Fibroblast of skin of abdomen (primary cell): Measurements from ENCODE around the gene RASL10B. TPM values are rescaled to one million over a fixed set of nuclear protein-coding genes. Genes with fewer than 3 reads are reported as not detected.
"Not testable (repeated sequence)": the region's sequence is repeated elsewhere in the genome, so short reads cannot be mapped to it uniquely, and the experiment has no call there.

Experiments
- DNase-seq: peaks from one replicate; pipeline ENCODE4 v3.0.0-alpha.2; 2013
- polyA plus RNA-seq, 2 experiments: library from polyadenylated mRNA; unstranded; fragments of 120-200 nt; gene quantifications; one replicate each; pipeline ENCODE4 v1.2.1, GENCODE V29; 2013; ENCODE audit not compliant: insufficient read length in 2 of 2

RASL10B gene
- polyA plus RNA-seq (2013, experiment 1 of 2; ENCODE audit: insufficient read length) = 7.9 TPM
- 7.6 TPM for polyA plus RNA-seq (2013, experiment 2 of 2; ENCODE audit: insufficient read length)

DNA sequence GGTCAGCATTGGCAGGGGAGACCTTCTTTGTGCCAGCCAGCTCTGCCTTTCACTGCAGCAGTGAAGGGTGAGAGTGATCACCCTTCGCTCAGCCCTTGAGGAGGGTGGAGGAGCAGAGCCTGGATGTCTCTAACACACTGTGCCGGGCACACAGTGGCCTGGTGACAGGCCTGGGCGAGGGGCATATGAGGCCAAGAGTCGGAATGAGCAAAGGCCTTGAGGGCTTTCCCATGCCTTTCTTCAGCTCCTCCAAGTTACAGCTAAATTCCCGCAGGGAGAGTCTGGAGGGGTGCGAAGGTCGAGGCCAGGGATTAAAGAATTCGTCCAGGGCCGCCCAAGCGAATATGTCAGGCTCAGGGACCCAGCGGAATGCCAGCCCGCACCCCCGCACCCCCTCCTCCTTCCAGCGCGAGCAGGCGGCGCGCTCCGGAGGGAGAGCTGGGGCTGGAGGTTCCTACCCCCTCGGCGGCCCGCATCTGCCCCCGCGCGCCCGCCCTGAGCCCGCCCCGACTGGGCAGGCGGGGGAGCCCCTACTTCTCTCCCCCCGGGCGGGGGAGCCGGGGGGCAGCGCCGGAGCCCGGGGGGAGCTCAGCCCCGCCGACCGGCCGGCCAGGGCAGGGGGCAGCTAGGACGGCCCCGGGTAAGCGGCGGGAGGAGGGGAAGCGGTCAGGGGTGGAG lies at the start of gene RASL10B:
TSS of gene RASL10B (plus strand) at position 401 of the 678 bp plus-strand sequence. CDS start 3,546 bp downstream, outside the sequence.
- DNase-seq = peak; percentile 37

DNA sequence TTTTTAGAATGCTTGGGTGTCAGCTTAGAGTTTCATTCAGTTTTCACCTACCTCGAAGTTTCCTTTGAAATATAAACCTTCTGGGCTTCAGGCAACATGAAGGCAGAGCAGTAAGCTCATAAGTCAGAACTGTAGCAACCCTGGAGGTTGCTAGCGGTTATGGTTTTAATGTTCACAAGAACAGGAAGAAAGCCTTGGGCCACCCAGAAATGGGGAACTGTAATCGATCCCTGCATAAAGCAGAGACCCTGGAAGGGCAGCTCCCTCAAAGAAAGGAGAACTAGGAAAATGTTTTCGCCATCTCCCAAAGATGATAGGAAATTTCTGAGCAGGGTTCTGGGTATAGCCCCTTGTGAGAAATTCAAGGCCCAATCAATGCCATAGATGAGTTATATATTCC lies 47.8 kb upstream of the RASL10B start:
- DNase-seq = no peak

- DNase-seq = peak; percentile 74
These were observed 47.2 kb upstream of the RASL10B start for GRCh38 chr17:35684055-35684802.

DNA sequence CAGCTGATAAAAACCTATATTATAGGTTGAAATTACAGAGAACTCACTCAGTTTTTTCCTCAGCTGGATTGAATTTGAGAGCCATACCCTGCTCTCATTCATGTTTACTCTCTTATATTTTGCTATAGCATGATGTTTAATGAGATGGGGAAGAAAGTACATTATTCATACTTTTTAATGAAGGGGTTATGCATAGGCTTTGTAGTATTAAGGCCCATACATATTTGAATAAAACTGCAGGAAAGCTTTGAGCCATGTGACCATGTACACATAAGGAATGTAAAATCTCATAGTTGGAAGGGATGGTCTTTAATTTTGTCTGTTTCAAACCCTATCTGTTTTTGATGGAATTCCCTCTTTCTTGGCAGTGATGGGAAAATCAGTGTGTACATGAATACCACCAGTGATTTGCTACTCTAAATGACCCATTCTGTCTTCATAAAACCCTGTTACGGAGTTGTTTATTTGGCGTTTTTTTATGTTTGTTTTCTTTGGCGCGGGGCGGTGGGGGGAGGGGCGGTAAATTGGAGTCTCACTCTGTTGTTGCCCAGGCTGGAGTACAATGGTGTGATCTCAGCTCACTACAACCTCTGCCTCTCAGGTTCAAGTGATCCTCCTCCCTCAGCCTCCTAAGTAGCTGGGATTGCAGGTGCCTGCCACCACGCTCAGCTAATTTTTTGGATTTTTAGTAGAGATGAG lies 38.8 kb upstream of the RASL10B start:
- no peak for DNase-seq

- no peak for DNase-seq
These were observed 37.8 kb upstream of the RASL10B start for GRCh38 chr17:35693662-35694061.

- no peak for DNase-seq
These were observed 36.5 kb upstream of the RASL10B start for GRCh38 chr17:35694906-35695305.

DNA sequence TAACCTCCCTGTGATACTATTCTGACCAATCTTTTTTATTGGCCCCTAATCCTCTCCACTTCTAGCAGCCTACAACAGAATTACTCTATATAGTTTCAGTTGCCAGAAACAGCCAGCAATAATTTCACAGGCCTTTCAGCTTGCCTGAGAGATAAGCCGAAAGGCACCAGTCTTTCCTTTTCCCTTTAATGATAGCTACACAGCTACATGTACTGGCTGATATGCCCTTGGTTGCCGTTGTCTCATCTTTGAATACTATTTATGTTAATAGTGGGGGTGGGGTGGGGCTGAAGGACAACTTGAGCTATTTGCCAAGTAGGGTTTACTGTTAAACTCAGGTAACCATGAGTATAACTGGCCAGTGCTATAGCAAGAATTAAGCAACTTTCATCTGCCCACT lies 35.8 kb upstream of the RASL10B start:
- DNase-seq = no peak

DNA sequence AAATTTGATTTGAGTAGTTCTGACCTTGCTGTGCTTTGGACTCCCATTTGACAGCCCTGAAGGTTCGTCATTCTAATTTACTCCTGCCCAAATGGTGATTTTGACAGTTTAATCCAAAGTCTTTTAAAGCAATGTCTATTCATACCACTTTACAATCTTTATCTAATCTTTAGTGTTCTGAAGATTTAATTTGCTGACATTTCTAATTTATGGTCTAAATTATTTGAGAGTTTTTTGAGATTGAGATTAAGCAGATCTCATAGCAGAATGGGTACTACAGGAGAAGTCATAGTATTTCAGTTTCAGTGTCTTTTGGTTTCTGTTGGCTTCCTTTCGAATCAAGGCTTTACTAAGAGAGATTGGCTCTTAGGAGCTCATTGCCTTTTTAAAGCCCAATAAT lies 32.6 kb upstream of the RASL10B start:
- no peak for DNase-seq

DNA sequence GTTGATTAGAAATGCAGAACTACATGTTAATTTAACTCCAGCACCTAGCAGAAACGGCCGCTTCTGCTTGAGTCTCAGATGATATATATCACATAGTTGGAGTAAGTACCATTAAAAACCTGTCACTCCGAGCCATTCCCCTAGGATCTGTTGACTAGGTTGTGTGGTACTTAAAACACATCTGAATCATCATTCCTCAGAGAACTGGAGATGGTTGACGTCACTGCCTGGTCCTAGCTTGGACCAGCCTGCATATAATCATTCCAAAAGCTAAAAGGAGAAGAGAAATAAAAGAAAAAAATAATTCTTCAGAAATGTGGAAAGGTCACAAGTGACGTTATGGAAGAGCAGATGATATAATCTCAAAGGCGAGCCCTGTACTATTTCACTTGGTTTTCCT lies 31.3 kb upstream of the RASL10B start:
- peak; percentile 18 for DNase-seq

- DNase-seq = no peak
These were observed 29.9 kb upstream of the RASL10B start for GRCh38 chr17:35701491-35701890.

DNA sequence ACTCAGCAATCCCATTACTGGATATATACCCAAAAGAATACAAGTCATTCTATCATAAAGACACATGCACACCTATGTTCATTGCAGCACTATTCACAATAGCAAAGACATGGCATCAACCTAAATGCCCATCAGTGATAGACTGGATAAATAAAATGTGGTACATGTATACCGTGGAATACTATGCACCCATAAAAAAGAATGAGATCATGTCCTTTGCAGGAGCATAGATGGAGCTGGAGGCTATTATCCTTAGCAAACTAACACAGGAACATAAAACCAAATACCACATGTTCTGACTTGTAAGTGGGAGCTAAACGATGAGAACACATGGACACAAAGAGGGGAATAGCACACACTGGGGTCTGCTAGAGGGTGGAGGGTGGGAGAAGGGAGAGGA lies 28.1 kb upstream of the RASL10B start:
- DNase-seq = not testable (repeated sequence)

DNA sequence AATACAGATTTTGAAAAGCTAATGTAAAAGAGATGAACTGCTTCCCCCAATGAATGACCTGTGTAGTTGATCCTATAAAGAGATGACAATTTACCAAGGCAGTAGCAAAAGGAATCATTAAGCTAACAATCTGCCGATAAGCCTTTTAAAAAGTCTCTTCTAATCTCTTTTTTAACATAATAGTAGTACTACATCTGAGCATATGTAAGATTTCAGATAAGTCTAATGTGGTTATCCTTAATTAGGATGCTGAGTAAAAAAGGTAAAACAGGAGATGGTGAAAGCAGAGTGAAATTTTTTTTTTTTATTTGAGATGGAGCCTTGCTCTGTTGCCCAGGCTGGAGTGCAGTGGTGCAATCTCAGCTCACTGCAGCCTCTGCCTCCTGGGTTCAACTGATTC lies 26.2 kb upstream of the RASL10B start:
- no peak for DNase-seq

DNA sequence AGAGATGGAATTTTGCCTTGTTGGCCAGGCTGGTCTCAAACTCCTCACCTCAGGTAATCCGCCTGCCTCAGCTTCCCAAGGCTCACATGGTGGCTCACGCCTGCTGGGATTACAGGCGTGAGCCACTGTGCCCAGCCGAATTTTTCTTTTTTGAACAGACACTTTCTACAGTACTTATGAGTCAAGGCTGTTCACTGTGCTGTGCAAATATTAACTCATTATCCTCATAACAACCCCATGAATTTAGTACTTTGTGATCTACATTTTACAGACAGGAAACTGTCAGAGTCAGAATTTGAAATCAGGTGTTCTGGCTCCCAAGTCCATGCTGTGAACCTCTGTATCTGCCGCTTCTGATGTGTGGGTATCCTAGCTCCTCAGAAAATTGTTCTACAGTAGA lies 25.7 kb upstream of the RASL10B start:
- DNase-seq = no peak

DNA sequence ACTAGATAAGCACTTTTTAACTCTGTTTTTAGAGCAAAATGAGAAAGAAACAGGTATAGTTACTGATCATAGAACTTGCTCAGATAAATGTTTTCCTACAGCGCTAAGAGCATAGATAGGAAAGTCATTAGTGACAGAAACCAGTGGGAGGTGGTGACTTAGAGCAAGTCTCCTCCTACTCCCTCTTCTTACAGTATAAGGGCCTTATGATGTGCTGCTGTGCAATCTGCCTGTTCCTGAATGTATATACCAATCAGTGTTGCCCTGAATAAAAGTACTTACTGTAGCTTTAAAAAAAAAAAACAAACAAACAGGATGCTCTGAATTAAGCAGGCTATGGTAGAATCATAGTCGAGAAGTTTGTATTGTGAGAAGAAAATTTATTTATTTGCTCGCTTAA lies 23.3 kb upstream of the RASL10B start:
- no peak for DNase-seq

DNA sequence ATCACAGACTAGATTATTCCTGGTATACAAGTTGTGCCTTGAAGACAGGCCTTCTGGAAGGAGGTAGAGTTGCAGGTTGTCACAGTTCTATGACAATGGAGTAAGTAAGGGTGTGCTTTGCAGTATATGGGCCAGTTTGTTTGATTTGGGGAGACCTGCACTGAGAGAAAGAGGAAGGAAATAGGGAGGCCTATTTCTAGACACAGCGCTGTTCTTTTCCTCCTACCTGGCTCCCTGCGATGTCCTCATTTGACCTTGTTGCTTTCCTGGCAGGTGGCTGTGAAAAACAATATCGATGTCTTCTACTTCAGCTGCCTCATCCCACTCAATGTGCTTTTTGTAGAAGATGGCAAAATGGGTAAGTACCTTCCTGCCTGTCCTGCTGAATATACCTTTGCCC lies 22.5 kb upstream of the RASL10B start:
- DNase-seq = no peak

DNA sequence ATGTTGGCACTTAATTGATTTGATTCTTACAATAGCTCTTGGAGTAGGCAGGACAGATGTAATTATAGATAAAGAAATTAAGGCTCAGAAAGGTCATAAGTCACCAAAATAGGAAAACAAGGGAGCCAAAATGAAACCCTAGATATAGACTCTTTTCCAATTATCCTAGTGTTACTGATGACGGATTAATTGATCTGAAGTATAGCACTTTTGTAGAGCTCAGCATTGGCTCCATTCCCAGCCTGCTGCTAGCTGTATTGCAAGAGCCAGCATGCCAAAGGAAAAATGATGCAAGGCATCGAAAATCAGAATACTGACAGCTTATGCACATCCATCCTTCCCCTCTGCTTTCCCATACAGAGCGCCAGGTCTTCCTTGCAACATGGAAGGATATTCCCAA lies 21.6 kb upstream of the RASL10B start:
- peak; percentile 78 for DNase-seq

GRCh38 chr17:35710950-35711349 lies 20.5 kb upstream of the RASL10B start:
- no peak for DNase-seq

- DNase-seq = peak; percentile 92
These were observed 18.2 kb upstream of the RASL10B start for GRCh38 chr17:35713069-35713728.

- no peak for DNase-seq
These were observed 16.5 kb upstream of the RASL10B start for GRCh38 chr17:35714988-35715387.

GRCh38 chr17:35715416-35715815 lies 16.0 kb upstream of the RASL10B start:
- DNase-seq = no peak

DNA sequence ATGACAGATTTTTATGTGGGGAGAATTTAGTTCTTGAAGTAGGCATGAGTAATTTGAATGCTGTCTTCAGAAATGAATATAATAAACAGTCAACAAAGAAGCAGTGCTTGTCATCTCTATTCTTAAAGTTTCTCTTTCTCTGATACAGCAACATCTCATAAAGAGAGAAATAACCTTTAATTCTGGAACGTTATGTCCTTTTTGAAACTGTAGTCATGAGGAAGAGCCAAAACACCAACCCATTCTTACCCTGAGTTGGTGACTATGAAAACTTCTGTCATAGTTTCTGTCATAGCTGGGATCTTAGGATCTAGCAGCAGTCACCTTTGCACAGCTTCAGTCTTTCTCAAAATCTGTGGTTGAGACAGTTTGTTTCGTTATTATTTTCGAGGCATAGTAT lies 15.3 kb upstream of the RASL10B start:
- no peak for DNase-seq

DNA sequence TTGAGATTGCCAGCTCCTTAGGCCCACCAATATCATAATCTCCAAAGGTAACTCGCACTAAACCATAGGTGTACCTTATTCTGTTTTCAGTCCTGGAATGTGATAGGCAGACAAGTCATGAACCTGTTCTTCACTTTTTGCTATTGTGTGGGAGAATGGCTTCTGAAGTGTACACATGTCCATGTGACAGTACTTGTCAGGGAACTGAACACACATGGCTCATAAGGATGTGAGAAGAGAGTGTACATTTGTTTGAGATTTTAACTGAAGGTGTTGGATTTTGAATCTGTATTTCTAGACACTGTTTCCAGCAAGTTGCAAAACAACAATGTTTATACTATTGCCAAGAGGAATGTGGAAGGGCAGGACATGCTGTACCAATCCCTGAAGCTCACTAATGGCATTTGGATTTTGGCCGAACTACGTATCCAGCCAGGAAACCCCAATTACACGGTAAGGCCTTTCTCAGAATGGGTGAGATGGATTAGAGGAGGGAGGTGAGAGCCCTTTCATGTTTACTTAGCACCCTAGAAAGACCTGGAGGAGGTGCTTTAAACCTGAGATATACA lies 14.5 kb upstream of the RASL10B start:
- no peak for DNase-seq

- no peak for DNase-seq
These were observed 14.0 kb upstream of the RASL10B start for GRCh38 chr17:35717475-35717874.
